ENCODE data around the gene RAB36.

GRCh38 chr22:23210428-23211170 lies 65.3 kb downstream of the RAB36 start:
- TF ChIP-seq POLR2A (IDR thresholded peaks at IDR 0.05) = no peak
- TF ChIP-seq, protein P1, sequence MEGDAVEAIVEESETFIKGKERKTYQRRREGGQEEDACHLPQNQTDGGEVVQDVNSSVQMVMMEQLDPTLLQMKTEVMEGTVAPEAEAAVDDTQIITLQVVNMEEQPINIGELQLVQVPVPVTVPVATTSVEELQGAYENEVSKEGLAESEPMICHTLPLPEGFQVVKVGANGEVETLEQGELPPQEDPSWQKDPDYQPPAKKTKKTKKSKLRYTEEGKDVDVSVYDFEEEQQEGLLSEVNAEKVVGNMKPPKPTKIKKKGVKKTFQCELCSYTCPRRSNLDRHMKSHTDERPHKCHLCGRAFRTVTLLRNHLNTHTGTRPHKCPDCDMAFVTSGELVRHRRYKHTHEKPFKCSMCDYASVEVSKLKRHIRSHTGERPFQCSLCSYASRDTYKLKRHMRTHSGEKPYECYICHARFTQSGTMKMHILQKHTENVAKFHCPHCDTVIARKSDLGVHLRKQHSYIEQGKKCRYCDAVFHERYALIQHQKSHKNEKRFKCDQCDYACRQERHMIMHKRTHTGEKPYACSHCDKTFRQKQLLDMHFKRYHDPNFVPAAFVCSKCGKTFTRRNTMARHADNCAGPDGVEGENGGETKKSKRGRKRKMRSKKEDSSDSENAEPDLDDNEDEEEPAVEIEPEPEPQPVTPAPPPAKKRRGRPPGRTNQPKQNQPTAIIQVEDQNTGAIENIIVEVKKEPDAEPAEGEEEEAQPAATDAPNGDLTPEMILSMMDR (IDR thresholded peaks at IDR 0.05) = no peak
- TF ChIP-seq POLR2AphosphoS5 (IDR thresholded peaks at IDR 0.05; ENCODE audit: insufficient read depth in 1 of 2, low read depth in 1 of 2) = no peak
